Right lobe of liver (tissue), 4 donors: ENCODE data around the gene APLF.

ENCODE experiments used
- CTCF ChIP-seq, 4 donors: fragments of 200-600 bp in 3 of 4; fragments of 450-650 bp in 1 of 4; IDR thresholded peaks; one replicate each; pipeline versions ENCODE4 v1.5.1 to v1.8.0; 2016 to 2022; ENCODE audit warnings: antibody characterized with exemption in 4 of 4, mild to moderate bottlenecking in 2 of 4
- POLR2A ChIP-seq: fragments of 450-650 bp; IDR thresholded peaks from one replicate; pipeline ENCODE4 v1.6.1; 2017; ENCODE audit warnings: antibody characterized with exemption, mild to moderate bottlenecking
- donor health status: DM: no; HTN: no; CAD: no.
- donor health status: DM: no; HTN: no; CAD: no.
- donor health status: DM: no; HTN: yes; CAD: no.

DNA sequence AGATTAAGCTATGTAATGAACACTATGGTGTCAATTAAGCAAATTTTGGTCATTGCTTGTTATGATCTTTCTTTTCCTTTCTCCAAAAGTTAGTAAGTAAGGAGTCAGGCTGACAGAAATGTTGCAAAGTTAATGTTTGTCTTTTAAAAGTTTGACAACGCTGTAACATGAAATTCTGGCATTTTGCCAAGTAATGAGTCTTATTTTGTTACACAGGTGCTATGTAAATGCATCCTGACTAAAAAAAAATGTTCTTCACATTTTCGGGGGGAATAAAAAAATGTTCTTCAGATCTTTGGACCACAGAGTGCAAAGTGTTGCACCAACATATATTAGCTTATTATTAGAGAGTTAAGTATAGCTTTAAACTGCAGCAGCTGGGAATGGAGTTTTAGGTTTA lies 121.2 kb downstream of the APLF start:
- no peak for TF ChIP-seq CTCF (IDR thresholded peaks at IDR 0.05)
- TF ChIP-seq POLR2A = no peak
